Airway epithelial cell (primary cell): Measurements from ENCODE around the gene BZW1. TPM values are rescaled to one million over a fixed set of nuclear protein-coding genes. Genes with fewer than 3 reads are reported as not detected.

Experiments used
- total RNA-seq: library from RNA; depleted of rRNA; stranded (reverse); fragments of >200 nt; gene quantifications from 2 replicates; pipeline ENCODE4 v1.2.3, GENCODE V29; 2015

The BZW1 gene
- 470 and 580 TPM in 2 replicates for total RNA-seq

DNA sequence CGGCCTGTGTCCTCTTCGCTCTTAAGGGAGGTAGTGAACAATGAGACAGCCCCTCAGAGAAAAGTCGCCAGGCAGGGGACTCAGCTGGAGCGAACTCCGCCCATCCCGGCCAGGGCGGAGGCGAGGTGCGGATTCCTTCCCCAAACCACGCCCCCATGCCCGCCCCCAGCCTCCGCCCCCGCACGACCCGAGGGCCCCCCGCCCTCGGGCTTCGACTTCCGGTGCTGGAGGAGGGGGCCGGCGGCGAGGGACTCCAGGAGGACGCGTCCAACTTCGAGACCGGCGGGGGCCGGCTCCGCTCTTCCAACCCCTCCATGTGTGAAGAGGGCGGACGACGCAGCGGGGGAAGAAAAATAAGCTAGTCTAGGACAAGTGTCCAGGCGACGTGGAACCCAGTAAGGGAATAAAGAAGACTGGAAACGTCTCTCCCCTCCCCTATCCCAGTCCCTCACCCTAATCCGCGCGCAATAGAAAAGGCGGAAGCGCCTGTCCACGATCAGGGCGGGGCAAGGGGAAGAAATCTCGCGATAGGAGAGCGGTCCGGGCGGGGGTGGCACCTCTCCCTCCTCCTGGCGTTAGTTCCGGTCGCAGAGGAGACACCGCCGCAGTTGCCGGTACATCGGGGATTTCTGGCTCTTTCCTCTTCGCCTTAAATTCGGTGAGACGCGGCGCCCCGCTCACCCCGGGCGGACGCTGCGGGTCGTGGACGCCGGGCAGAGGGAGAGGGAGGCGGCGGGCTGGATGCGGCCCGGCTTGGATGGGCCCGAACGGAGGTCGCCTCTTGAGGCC lies at the start of gene BZW1:
Gene BZW1 (plus strand): TSS at position 578 of the 789 bp plus-strand sequence. CDS start 1,308 bp downstream, outside the sequence.

GRCh38 chr2:200864176-200865034 lies 52.7 kb downstream of the BZW1 start, which contains the start of gene CLK1:
TSS of gene CLK1 (minus strand) at chr2:200864658. CDS start at chr2:200861862, 2,796 bp downstream.

Other genes starting within 250 kb of the BZW1 start
- 3.7 and 10.6 TPM in 2 replicates for gene AOX1, start 225.9 kb upstream of the BZW1 start, total RNA-seq
- 43.5 and 50.4 TPM in 2 replicates for gene CLK1, start 52.7 kb downstream of the BZW1 start, total RNA-seq
- 33.5 and 33.7 TPM in 2 replicates for gene PPIL3, start 77.2 kb downstream of the BZW1 start, total RNA-seq
- gene NIF3L1, start 77.5 kb downstream of the BZW1 start, total RNA-seq, result 29.0 and 30.3 TPM in 2 replicates
- 9.2 and 17.6 TPM in 2 replicates for gene ORC2, start 151.8 kb downstream of the BZW1 start, total RNA-seq